ENCODE data around the gene UBL4B. TPM values are rescaled to one million over a fixed set of nuclear protein-coding genes. Genes with fewer than 3 reads are reported as not detected.

UBL4B gene
- total and polyA plus RNA-seq, 7 donors, result 0.06 to 0.20 (median 0.19) TPM; not detected in 4

DNA sequence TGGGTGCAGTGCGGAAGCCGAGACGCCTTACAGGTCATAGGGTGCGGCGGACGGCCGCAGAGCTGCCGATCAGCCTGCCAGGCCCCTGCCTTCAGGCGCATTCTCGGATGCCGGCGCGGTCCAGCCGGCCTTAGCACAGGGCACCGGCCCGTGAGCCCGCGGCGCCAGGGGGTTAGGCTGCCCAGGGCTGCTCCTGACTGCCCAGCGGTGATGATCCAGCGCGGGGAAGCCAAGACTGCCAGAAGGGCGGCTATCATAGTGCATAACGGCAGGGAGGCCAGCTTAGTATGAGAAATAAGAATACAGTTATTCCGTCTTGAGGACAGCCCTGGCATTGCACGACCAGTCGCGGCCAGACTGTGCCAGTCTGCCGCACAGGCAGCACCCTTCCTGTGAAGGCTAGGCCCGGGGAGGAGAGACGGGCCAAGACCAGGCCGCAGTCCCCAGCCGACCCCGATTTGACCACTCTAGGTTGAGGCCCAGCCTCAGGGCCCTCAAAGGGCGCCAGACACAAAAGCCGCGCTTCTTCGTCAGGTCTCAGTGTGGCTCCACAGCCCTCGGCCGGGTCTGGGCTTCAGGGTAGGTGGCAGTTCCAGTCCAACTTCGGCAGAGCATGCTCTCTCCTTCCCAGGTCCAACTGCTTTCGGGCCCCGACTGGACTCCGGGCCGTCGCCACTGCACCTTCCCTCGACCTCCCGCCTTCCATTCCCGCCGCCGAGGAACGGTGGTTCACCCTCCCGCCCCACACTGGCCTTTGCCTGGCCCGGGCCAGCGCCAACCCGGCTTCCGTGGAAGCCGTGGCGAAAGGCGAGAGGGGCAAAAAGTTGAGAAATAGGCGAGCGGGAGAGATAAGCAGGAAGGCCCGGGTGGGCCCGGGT lies 42.6 kb upstream of the UBL4B start:
- ATAC-seq, result peak in 1 of 4 donors; percentile 12
- 60 to 66% (median 63%) methylated on average over 61 to 64 of the region's 64 CpGs for WGBS, 3 donors
- no peak for TF ChIP-seq CTCF (IDR thresholded peaks at IDR 0.05)
- intact Hi-C loops (cut with DNase I), result no loop called here
- Histone ChIP-seq H3K27ac (no peak overlapping the region), H3K27me3 (ENCODE audit: insufficient read depth in 3 of 3, low read length in 2 of 3) (peaks cover 0 to 61% (median 39%) of the 10 kb centered on the region in 3 donors), H3K9me3 (no peaks in the 10 kb centered on the region), H3K4me3 (peak overlapping the region; percentile 39), H3K36me3 (ENCODE audit: insufficient read depth in 1 of 2, low read depth in 1 of 2) (no peaks in the 10 kb centered on the region), H3K4me1 (peaks cover 11% of the 10 kb centered on the region)
- DNase-seq, result peak in 1 of 2 donors; percentile 54

GRCh38 chr1:110070282-110070669 lies 42.0 kb upstream of the UBL4B start:
- peak overlapping the region; percentile 39 for H3K4me3 ChIP-seq
- peaks cover 11% of the 10 kb centered on the region for H3K4me1 ChIP-seq
- TF ChIP-seq CTCF (IDR thresholded peaks at IDR 0.05), result no peak
- peaks cover 0 to 61% (median 39%) of the 10 kb centered on the region in 3 donors for H3K27me3 ChIP-seq (ENCODE audit: insufficient read depth in 3 of 3, low read length in 2 of 3)
- no peaks in the 10 kb centered on the region for H3K36me3 ChIP-seq (ENCODE audit: insufficient read depth in 1 of 2, low read depth in 1 of 2)
- ATAC-seq, result no peak
- H3K9me3 ChIP-seq, result no peaks in the 10 kb centered on the region
- 13 to 22% (median 22%) methylated on average over 15 to 52 of the region's 52 CpGs for WGBS, 3 donors
- intact Hi-C loops (cut with DNase I), result no loop called here
- no peak overlapping the region for H3K27ac ChIP-seq
- DNase-seq, result peak in 1 of 2 donors; percentile 36

DNA sequence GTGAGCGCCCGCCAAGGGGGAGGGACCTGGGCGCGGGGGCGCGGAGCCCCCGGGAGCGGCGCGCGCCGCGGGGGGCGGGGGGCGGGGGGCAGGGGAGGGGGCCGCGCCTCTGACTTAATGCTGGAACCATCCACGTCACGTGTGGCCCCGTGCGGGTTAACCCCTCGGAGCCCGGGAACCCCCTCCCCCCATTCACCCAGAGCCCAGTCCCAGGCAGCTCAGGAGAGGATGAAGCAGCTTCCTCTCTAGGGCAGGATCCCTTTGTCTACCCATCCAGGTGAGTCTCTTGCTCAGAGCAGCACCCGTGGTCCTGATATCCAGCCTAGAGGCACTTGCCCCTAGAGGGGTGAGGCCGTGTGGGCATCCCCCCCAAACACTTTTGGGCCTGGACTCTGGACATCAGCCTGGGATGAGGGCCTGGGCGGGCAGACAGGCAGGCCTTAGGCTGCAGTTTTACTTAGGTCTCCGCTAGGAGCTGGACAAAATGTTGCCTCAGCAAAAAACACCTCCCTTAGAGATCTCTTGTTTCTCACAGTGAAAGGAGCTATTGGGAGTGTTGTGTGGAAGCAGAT lies 41.5 kb upstream of the UBL4B start, which contains the start of gene ALX3:
Gene ALX3, minus strand, starts transcription at position 2 of the 572 bp plus-strand sequence. CDS start 60 bp downstream, outside the sequence.
- intact Hi-C loops (cut with DNase I), result no loop called here

GRCh38 chr1:110074166-110074565 lies 38.1 kb upstream of the UBL4B start:
- Histone ChIP-seq H3K27ac (no peak overlapping the region), H3K4me1 (peaks cover 3% of the 10 kb centered on the region), H3K36me3 (ENCODE audit: insufficient read depth in 1 of 2, low read depth in 1 of 2) (no peaks in the 10 kb centered on the region), H3K9me3 (no peaks in the 10 kb centered on the region), H3K4me3 (no peak overlapping the region), H3K27me3 (ENCODE audit: insufficient read depth in 3 of 3, low read length in 2 of 3) (peaks cover 0 to 35% (median 19%) of the 10 kb centered on the region in 3 donors)
- no peak for TF ChIP-seq CTCF (IDR thresholded peaks at IDR 0.05)
- no peak for ATAC-seq
- DNase-seq, result peak in 1 of 2 donors; percentile 1
- intact Hi-C loops (cut with DNase I), result no loop called here
- WGBS, 3 donors, result 76 to 79% (median 78%) methylated on average over 4 of the region's 4 CpGs

More for the DNA sequence above, 41.5 kb upstream of the UBL4B start, which contains the start of gene ALX3:
- DNase-seq (peak in 1 of 2 donors; percentile 15), ATAC-seq (no peak)
- peaks cover 0 to 61% (median 39%) of the 10 kb centered on the region in 3 donors for H3K27me3 ChIP-seq (ENCODE audit: insufficient read depth in 3 of 3, low read length in 2 of 3)
- 13 to 29% (median 22%) methylated on average over 9 to 27 of the region's 27 CpGs for WGBS, 3 donors
- no peaks in the 10 kb centered on the region for H3K36me3 ChIP-seq (ENCODE audit: insufficient read depth in 1 of 2, low read depth in 1 of 2)
- H3K4me3 ChIP-seq, result peak within 1 kb of the TSS; percentile 39
- no peak within 1 kb of the TSS for H3K27ac ChIP-seq
- TF ChIP-seq CTCF (IDR thresholded peaks at IDR 0.05), result no peak
- H3K9me3 ChIP-seq, result no peaks in the 10 kb centered on the region
- peaks cover 11% of the 10 kb centered on the region for H3K4me1 ChIP-seq
